ENCODE results near the gene KLHL10. TPM values are rescaled to one million over a fixed set of nuclear protein-coding genes. Genes with fewer than 3 reads are reported as not detected.

KLHL10 gene
- total and polyA plus RNA-seq, 2 of the 13 experiments (the other 11 are each of a cell fraction or from before 2014, with no cell fraction given): 0.04 to 0.08 TPM

GRCh38 chr17:41801374-41802271, 36.0 kb upstream of the KLHL10 start (continued):
- TF ChIP-seq ZNF609 (CRISPR knock-in tag; IDR thresholded peaks at IDR 0.05; ENCODE audit: borderline replicate concordance): 0 out of 2 replicates have a peak, but pooled peaks have one; percentile 16
- TF ChIP-seq ZUFSP (CRISPR knock-in tag; IDR thresholded peaks at IDR 0.05; ENCODE audit: borderline replicate concordance): no peak
- TF ChIP-seq ZNF770 (CRISPR knock-in tag; IDR thresholded peaks at IDR 0.05): no peak
- no peak for TF ChIP-seq ZBTB42 (CRISPR knock-in tag; IDR thresholded peaks at IDR 0.05)
- no peak for TF ChIP-seq ZNF839 (CRISPR knock-in tag; IDR thresholded peaks at IDR 0.05; ENCODE audit: borderline replicate concordance)
- no peak for TF ChIP-seq ZNF569 (CRISPR knock-in tag; IDR thresholded peaks at IDR 0.05; ENCODE audit: borderline replicate concordance)
- TF ChIP-seq ELF3 (CRISPR knock-in tag; IDR thresholded peaks at IDR 0.05): peak; percentile 67
- no peak for TF ChIP-seq GTF2F1 (IDR thresholded peaks at IDR 0.05; ENCODE audit: low read length)
- TF ChIP-seq SMC3 (IDR thresholded peaks at IDR 0.05; ENCODE audit: low read length): peak; percentile 99
- no peak for TF ChIP-seq ZNF720 (CRISPR knock-in tag; IDR thresholded peaks at IDR 0.05)
- TF ChIP-seq MZF1 (CRISPR knock-in tag; IDR thresholded peaks at IDR 0.05; ENCODE audit: borderline replicate concordance): no peak
- TF ChIP-seq ZNF850 (CRISPR knock-in tag; conservative IDR thresholded peaks at IDR 0.05): no peak
- no peak for TF ChIP-seq NFKB2 (CRISPR knock-in tag; IDR thresholded peaks at IDR 0.05; ENCODE audit: borderline replicate concordance)
- peak; percentile 49 for TF ChIP-seq SAP130 (CRISPR knock-in tag; IDR thresholded peaks at IDR 0.05; ENCODE audit: low read depth)
- TF ChIP-seq ZNF777 (CRISPR knock-in tag; IDR thresholded peaks at IDR 0.05): no peak; the same call in 1 of the 2 replicates
- TF ChIP-seq PRMT3 (CRISPR knock-in tag; IDR thresholded peaks at IDR 0.05; ENCODE audit: borderline replicate concordance, low read depth): peak; percentile 50; the same call in 1 of the 2 replicates
- peak; percentile 48; the same call in 1 of the 2 replicates for TF ChIP-seq ZNF792 (CRISPR knock-in tag; IDR thresholded peaks at IDR 0.05)
- TF ChIP-seq CBX2 (IDR thresholded peaks at IDR 0.05; ENCODE audit: low read depth, low read length): no peak
- no peak for TF ChIP-seq CBX2 (CRISPR knock-in tag; IDR thresholded peaks at IDR 0.05; ENCODE audit: low read depth)
